ENCODE results near the gene COBL. TPM values are rescaled to one million over a fixed set of nuclear protein-coding genes. Genes with fewer than 3 reads are reported as not detected.

The COBL gene
- total RNA-seq, 1 experiment from 2014 or later = 0.39 TPM

DNA sequence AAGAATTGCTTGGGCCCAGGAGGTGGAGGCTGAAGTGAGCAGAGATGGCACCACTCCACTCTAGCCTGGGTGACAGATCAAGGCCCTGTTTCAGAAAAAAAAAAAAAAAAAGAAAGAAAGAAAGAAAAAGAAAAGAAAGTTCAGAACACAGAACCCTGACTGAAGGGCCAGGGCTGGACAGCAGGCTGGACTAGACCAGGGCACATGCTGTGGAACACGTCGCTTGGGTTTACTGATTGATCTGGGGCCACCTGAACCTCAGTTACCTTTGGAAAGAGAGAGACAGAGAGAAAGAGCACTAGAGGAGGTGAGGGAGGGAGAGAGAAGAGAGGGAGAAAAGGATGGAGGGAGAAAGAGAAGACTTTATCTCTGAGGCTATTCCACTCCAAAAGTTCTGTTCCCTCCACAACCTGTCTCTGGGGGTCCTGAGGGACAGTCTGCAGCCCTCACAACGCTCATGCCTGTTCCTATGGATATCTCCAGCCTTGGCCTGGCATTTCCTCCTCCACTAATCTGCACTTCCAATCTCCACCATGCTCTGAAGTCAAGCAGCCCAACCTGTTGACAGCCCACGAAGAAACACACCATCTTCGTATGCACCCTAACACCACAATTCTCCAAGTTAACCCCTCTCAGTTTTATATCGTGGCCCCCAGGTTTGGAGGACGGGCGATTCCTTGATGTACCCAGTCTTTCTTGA, 81.8 kb downstream of the COBL start:
- TF ChIP-seq CTCF (IDR thresholded peaks at IDR 0.05) (no peak), TCF7L2 (IDR thresholded peaks at IDR 0.05; ENCODE audit: low read depth, low read length) (no peak), POLR2AphosphoS5 (IDR thresholded peaks at IDR 0.05; ENCODE audit: low read depth, low read length) (no peak), SIN3A (IDR thresholded peaks at IDR 0.05; ENCODE audit: borderline replicate concordance, insufficient read depth, low read depth, low read length) (no peak)
- TF ChIP-seq, protein P1, sequence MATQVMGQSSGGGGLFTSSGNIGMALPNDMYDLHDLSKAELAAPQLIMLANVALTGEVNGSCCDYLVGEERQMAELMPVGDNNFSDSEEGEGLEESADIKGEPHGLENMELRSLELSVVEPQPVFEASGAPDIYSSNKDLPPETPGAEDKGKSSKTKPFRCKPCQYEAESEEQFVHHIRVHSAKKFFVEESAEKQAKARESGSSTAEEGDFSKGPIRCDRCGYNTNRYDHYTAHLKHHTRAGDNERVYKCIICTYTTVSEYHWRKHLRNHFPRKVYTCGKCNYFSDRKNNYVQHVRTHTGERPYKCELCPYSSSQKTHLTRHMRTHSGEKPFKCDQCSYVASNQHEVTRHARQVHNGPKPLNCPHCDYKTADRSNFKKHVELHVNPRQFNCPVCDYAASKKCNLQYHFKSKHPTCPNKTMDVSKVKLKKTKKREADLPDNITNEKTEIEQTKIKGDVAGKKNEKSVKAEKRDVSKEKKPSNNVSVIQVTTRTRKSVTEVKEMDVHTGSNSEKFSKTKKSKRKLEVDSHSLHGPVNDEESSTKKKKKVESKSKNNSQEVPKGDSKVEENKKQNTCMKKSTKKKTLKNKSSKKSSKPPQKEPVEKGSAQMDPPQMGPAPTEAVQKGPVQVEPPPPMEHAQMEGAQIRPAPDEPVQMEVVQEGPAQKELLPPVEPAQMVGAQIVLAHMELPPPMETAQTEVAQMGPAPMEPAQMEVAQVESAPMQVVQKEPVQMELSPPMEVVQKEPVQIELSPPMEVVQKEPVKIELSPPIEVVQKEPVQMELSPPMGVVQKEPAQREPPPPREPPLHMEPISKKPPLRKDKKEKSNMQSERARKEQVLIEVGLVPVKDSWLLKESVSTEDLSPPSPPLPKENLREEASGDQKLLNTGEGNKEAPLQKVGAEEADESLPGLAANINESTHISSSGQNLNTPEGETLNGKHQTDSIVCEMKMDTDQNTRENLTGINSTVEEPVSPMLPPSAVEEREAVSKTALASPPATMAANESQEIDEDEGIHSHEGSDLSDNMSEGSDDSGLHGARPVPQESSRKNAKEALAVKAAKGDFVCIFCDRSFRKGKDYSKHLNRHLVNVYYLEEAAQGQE (IDR thresholded peaks at IDR 0.05; ENCODE audit: insufficient read depth in 1 of 2, low read depth in 2 of 2, low read length in 1 of 2) = no peak

GRCh38 chr7:51234139-51234538, 82.5 kb downstream of the COBL start:
- in situ Hi-C loops (cut with HindIII; ENCODE audit: low pct_unique_long_range_greater_than_20kb, low sequenced_read_pairs) = no loop called here
- no peak for ATAC-seq
- CTCF ChIA-PET = no interaction called here

More for the DNA sequence above, 81.8 kb downstream of the COBL start:
- BruUV-seq (replicated peaks) = no TSS peak
- intact Hi-C loops (cut with micrococcal nuclease; ENCODE audit: unreplicated experiment) (no loop called here), in situ Hi-C loops (cut with HindIII; ENCODE audit: low pct_unique_long_range_greater_than_20kb, low sequenced_read_pairs) (no loop called here)
- ChIA-PET CTCF (no interaction called here), POLR2A (no interaction called here)
- H3K27ac ChIP-seq (ENCODE audit: low read length) = no peak overlapping the region
- no peaks in the 10 kb centered on the region for H3K36me3 ChIP-seq (ENCODE audit: control insufficient read depth, insufficient read depth, low read length)
- no peak overlapping the region for H3K4me3 ChIP-seq (ENCODE audit: low read depth in 2 of 2, low read length in 2 of 2)
- no peaks in the 10 kb centered on the region for H3K4me1 ChIP-seq (ENCODE audit: control insufficient read depth, insufficient read depth, low read length)
- DNase-seq (ENCODE audit: low read depth, low spot score) = no peak
- H3K9me3 ChIP-seq (ENCODE audit: control insufficient read depth, insufficient read depth, low read depth, low read length) = no peaks in the 10 kb centered on the region
- H3K27me3 ChIP-seq (ENCODE audit: control insufficient read depth, insufficient read depth, low read length) = peaks cover 1% of the 10 kb centered on the region; the same call in 1 of the 2 replicates
- no peak for ATAC-seq

More at GRCh38 chr7:51234139-51234538, 82.5 kb downstream of the COBL start:
- no peak for TF ChIP-seq TCF7L2 (IDR thresholded peaks at IDR 0.05; ENCODE audit: low read depth, low read length)
- TF ChIP-seq CTCF (IDR thresholded peaks at IDR 0.05) = no peak
- TF ChIP-seq, protein P1 (IDR thresholded peaks at IDR 0.05; ENCODE audit: insufficient read depth in 1 of 2, low read depth in 2 of 2, low read length in 1 of 2) = no peak
- TF ChIP-seq POLR2AphosphoS5 (IDR thresholded peaks at IDR 0.05; ENCODE audit: low read depth, low read length) = no peak
- TF ChIP-seq SIN3A (IDR thresholded peaks at IDR 0.05; ENCODE audit: borderline replicate concordance, insufficient read depth, low read depth, low read length) = no peak
- BruUV-seq (replicated peaks) = no TSS peak
- POLR2A ChIA-PET = no interaction called here
- H3K4me3 ChIP-seq (ENCODE audit: low read depth in 2 of 2, low read length in 2 of 2) = no peak overlapping the region
- H3K27ac ChIP-seq (ENCODE audit: low read length) = no peak overlapping the region
- intact Hi-C loops (cut with micrococcal nuclease; ENCODE audit: unreplicated experiment) = no loop called here
- H3K4me1 ChIP-seq (ENCODE audit: control insufficient read depth, insufficient read depth, low read length) = no peaks in the 10 kb centered on the region
- no peak for DNase-seq (ENCODE audit: low read depth, low spot score)
- H3K36me3 ChIP-seq (ENCODE audit: control insufficient read depth, insufficient read depth, low read length) = no peaks in the 10 kb centered on the region
- H3K27me3 ChIP-seq (ENCODE audit: control insufficient read depth, insufficient read depth, low read length) = peaks cover 7% of the 10 kb centered on the region
- no peaks in the 10 kb centered on the region for H3K9me3 ChIP-seq (ENCODE audit: control insufficient read depth, insufficient read depth, low read depth, low read length)
